B cell (primary cell): ENCODE results near the gene GJC1. TPM values are rescaled to one million over a fixed set of nuclear protein-coding genes. Genes with fewer than 3 reads are reported as not detected.

ENCODE experiments used
- ATAC-seq: fragments of 200-7000 bp; cut with Tn5 transposase; one replicate; pipeline ENCODE4 v1.10.0; 2021; ENCODE audit warnings: low read depth, mild to moderate bottlenecking, moderate number of reproducible peaks, moderate library complexity
- CTCF ChIA-PET: fragments of 350-600 bp; sonication (Branson Sonifier 250); formaldehyde crosslinking; loops from one replicate; lab custom pipeline; 2021; ENCODE audit warnings: antibody characterized with exemption, inconsistent platforms; lab: Charles Lee
- POLR2A ChIA-PET: fragments of 350-600 bp; sonication (Branson Sonifier 250); formaldehyde crosslinking; loops from one replicate; lab custom pipeline; 2021; ENCODE audit warnings: antibody characterized with exemption; lab: Charles Lee
- DNase-seq: peaks from one replicate; pipeline ENCODE4 v3.0.0; 2013
- H2AFZ ChIP-seq: 2 replicates; pipeline ENCODE4 v1.6.1; 2012; ENCODE audit warnings: mild to moderate bottlenecking, low read depth, low read length; ENCODE audit not compliant: insufficient read depth, poor library complexity, severe bottlenecking
- H3K27ac ChIP-seq, 2 donors: 1 replicate in 1 of 2; 2 replicates in 1 of 2; pipeline ENCODE4 v1.5.1; 2012 to 2013; ENCODE audit warnings: low read length in 2 of 2, mild to moderate bottlenecking in 2 of 2, moderate library complexity in 1 of 2
- H3K27me3 ChIP-seq, 4 experiments: fragments of 200-600 bp in 1 of 4; sonication (generic) in 1 of 4; replicated peaks in 1 of 4; 1 replicate in 2 of 4; 2 replicates in 2 of 4; pipeline versions ENCODE4 v1.6.1 to v1.7.0; 2013 to 2016; ENCODE audit warnings: low read length in 3 of 4, mild to moderate bottlenecking in 2 of 4, mixed read lengths in 1 of 4, moderate library complexity in 1 of 4; ENCODE audit not compliant: insufficient read depth in 4 of 4, control insufficient read depth in 3 of 4; ENCODE audit errors: control extremely low read depth in 1 of 4
- H3K36me3 ChIP-seq, 2 experiments: replicated peaks in 1 of 2; 1 replicate in 1 of 2; 2 replicates in 1 of 2; pipeline versions ENCODE4 v1.6.1 to v1.7.1; 2013; ENCODE audit warnings: low read length in 1 of 2; ENCODE audit not compliant: insufficient read depth in 2 of 2, control insufficient read depth in 1 of 2; ENCODE audit errors: control extremely low read depth in 1 of 2, extremely low read depth in 1 of 2
- H3K4me1 ChIP-seq, 2 donors: fragments of 200-600 bp in 1 of 2; sonication (generic) in 1 of 2; 1 replicate in 1 of 2; 2 replicates in 1 of 2; pipeline versions ENCODE4 v1.5.1 to v1.6.1; 2013 to 2017; ENCODE audit warnings: low read length in 2 of 2; ENCODE audit not compliant: control insufficient read depth in 2 of 2, insufficient read depth in 2 of 2
- H3K4me2 ChIP-seq: replicated peaks from 2 replicates; pipeline ENCODE3; 2012; ENCODE audit warnings: mild to moderate bottlenecking, low read depth, low read length; ENCODE audit not compliant: poor library complexity, severe bottlenecking
- H3K4me3 ChIP-seq, 5 experiments: fragments of 200-600 bp in 1 of 5; sonication (generic) in 1 of 5; 1 replicate in 3 of 5; 2 replicates in 2 of 5; pipeline versions ENCODE4 v1.5.1 to v1.7.0; 2011 to 2016; ENCODE audit warnings: low read length in 4 of 5, mild to moderate bottlenecking in 4 of 5, low read depth in 2 of 5, control low read depth in 1 of 5, moderate library complexity in 1 of 5; ENCODE audit not compliant: insufficient read depth in 1 of 5; ENCODE audit errors: control extremely low read depth in 1 of 5, extremely low read depth in 1 of 5
- H3K79me2 ChIP-seq: fragments of 200-600 bp; sonication (generic); one replicate; pipeline ENCODE4 v1.6.0; 2016; ENCODE audit warnings: low read length; ENCODE audit not compliant: control insufficient read depth, insufficient read depth
- H3K9ac ChIP-seq: fragments of 200-600 bp; sonication (generic); 2 replicates; pipeline ENCODE4 v1.6.1; 2017; ENCODE audit warnings: mild to moderate bottlenecking, low read length, moderate library complexity
- H3K9me3 ChIP-seq, 3 donors: one replicate each; pipeline versions ENCODE4 v1.6.1 to v1.7.1; 2013; ENCODE audit warnings: low read length in 2 of 3; ENCODE audit not compliant: control insufficient read depth in 2 of 3, insufficient read depth in 1 of 3; ENCODE audit errors: control extremely low read depth in 1 of 3
- H4K20me1 ChIP-seq: 2 replicates; pipeline ENCODE4 v1.6.0; 2012; ENCODE audit warnings: mild to moderate bottlenecking, low read length; ENCODE audit not compliant: insufficient read depth, control insufficient read depth, poor library complexity, severe bottlenecking
- H3K27ac Mint-ChIP-seq: one replicate; pipeline ENCODE4 v1.8.0; 2021; ENCODE audit warnings: mixed read lengths
- H3K27me3 Mint-ChIP-seq: one replicate; pipeline ENCODE4 v1.8.0; 2021; ENCODE audit warnings: mixed read lengths
- H3K4me1 Mint-ChIP-seq: one replicate; pipeline ENCODE4 v1.8.0; 2021; ENCODE audit warnings: mixed read lengths
- H3K4me3 Mint-ChIP-seq: one replicate; pipeline ENCODE4 v1.8.0; 2021; ENCODE audit warnings: mixed read lengths
- H3K9me3 Mint-ChIP-seq: one replicate; pipeline ENCODE4 v1.8.0; 2022; ENCODE audit warnings: mixed read lengths; ENCODE audit not compliant: insufficient read depth
- EZH2 ChIP-seq: IDR thresholded peaks from 2 replicates; pipeline ENCODE4 v1.6.1; 2012; ENCODE audit warnings: borderline replicate concordance, low read depth, mild to moderate bottlenecking, moderate library complexity, low read length; ENCODE audit not compliant: insufficient read depth, poor library complexity, severe bottlenecking
- WGBS: methylation state at CpG from one replicate; pipeline ENCODE4 v1.1.5; 2013; ENCODE audit warnings: missing lambda C conversion rate; ENCODE audit not compliant: insufficient coverage; 5-methylcytosine and 5-hydroxymethylcytosine counted together
- intact Hi-C: fragments of 100-400 bp; cut with micrococcal nuclease; formaldehyde crosslinking; loops from one replicate; pipeline ENCODE4 v1.10.0; 2022
- polyA plus RNA-seq: library from polyadenylated mRNA; depleted of rRNA; stranded (reverse); fragments of >200 nt; gene quantifications from 2 replicates; pipeline ENCODE4 v1.2.3, GENCODE V29; 2012
- total RNA-seq, 2 donors: library from RNA; stranded (reverse); fragments of 120-200 nt in 1 of 2; gene quantifications; 1 replicate in 1 of 2; 2 replicates in 1 of 2; pipeline versions ENCODE4 v1.2.3 to v1.2.4, GENCODE V29; 2013 to 2022
- TF ChIP-seq, protein P1 (sequence below): fragments of 200-600 bp; IDR thresholded peaks from one replicate; pipeline ENCODE4 v1.8.0; 2022; ENCODE audit warnings: antibody characterized with exemption, mild to moderate bottlenecking

The GJC1 gene
- total and polyA plus RNA-seq, 2 donors (not counting 1 experiment from before 2014, with no cell fraction given) = not detected

DNA sequence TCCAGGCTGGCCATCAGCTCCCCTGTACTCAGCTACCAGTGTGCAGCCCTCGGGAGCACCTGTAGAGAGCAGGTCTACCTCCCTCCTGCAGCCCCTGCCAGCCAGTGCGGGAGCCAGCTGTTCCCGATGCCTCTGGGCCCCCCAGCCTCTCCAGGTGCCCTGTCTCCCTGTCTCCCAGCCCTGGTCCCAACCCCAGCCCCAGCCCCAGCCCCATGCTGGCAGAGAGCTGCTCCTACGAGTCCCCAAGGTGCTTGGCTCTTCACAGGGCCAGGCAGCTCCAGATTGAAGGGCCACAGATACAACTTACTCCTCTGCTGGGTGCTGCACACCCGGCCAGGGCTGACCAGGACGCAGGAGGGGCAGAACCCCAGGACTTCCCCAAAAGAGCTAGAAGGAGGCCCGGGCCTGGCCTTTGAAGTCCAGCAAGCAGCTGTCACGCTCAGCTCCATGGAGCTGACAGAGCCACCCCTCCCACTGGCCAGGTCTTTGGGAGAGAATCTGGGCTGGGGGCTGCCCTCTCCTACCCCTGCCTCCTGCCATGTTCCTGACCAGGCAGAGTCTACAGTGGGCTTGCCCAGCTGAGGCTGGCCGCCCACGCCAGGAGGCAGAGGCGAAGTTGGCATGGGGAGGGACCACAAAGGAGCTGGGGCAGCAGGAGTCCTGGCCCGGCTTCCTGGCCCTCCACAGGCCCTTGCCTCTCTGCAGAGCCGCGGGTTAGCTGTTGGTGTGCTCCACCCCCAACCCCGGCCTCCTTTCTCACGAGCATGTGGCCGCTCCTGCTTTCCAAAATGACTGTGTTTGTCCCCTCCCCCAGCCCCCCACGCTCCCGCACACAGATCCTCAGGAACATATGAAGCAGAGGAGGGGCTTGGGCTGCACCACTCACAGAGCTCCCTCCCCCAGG is 80.8 kb downstream of the GJC1 start:
- H4K20me1 ChIP-seq = no peaks in the 10 kb centered on the region
- intact Hi-C loops = no loop called here
- Mint-ChIP-seq H3K4me1 (no peaks in the 10 kb centered on the region), H3K27ac (no peak overlapping the region), H3K4me3 (no peak overlapping the region), H3K9me3 (no peaks in the 10 kb centered on the region), H3K27me3 (peaks cover 3% of the 10 kb centered on the region)
- ATAC-seq (no peak), DNase-seq (no peak)
- POLR2A ChIA-PET = no interaction called here
- H3K27me3 ChIP-seq = no peaks in the 10 kb centered on the region
- H3K9ac ChIP-seq = no peak overlapping the region
- CTCF ChIA-PET = no interaction called here
- H3K79me2 ChIP-seq = no peaks in the 10 kb centered on the region
- 96% methylated on average over 19 of the region's 19 CpGs for WGBS
- peaks cover 0 to 9% of the 10 kb centered on the region in 2 experiments for H3K36me3 ChIP-seq
- no peaks in the 10 kb centered on the region for H3K9me3 ChIP-seq
- no peak overlapping the region for H3K27ac ChIP-seq
- no peak overlapping the region for H2AFZ ChIP-seq
- H3K4me1 ChIP-seq = no peaks in the 10 kb centered on the region
- no peak overlapping the region for H3K4me2 ChIP-seq
- TF ChIP-seq, protein P1, sequence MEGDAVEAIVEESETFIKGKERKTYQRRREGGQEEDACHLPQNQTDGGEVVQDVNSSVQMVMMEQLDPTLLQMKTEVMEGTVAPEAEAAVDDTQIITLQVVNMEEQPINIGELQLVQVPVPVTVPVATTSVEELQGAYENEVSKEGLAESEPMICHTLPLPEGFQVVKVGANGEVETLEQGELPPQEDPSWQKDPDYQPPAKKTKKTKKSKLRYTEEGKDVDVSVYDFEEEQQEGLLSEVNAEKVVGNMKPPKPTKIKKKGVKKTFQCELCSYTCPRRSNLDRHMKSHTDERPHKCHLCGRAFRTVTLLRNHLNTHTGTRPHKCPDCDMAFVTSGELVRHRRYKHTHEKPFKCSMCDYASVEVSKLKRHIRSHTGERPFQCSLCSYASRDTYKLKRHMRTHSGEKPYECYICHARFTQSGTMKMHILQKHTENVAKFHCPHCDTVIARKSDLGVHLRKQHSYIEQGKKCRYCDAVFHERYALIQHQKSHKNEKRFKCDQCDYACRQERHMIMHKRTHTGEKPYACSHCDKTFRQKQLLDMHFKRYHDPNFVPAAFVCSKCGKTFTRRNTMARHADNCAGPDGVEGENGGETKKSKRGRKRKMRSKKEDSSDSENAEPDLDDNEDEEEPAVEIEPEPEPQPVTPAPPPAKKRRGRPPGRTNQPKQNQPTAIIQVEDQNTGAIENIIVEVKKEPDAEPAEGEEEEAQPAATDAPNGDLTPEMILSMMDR = no peak
- no peak for TF ChIP-seq EZH2
- H3K4me3 ChIP-seq = no peak overlapping the region

Other genes starting within 250 kb of the GJC1 start
- gene MEIOC, start 173.8 kb downstream of the GJC1 start, total RNA-seq = 0.12 and 0.29 TPM in 2 replicates
- gene MEIOC, start 173.8 kb downstream of the GJC1 start, polyA plus RNA-seq = 0.10 TPM in 1 of 2 replicates, not detected in the other
- 21.9 and 22.7 TPM in 2 replicates for gene CCDC43, start 140.5 kb downstream of the GJC1 start, total RNA-seq
- 3.3 and 5.9 TPM in 2 replicates for gene CCDC43, start 140.5 kb downstream of the GJC1 start, polyA plus RNA-seq
- 13.8 and 15.9 TPM in 2 replicates for gene DBF4B, start 121.6 kb downstream of the GJC1 start, total RNA-seq
- gene DBF4B, start 121.6 kb downstream of the GJC1 start, polyA plus RNA-seq = 7.3 and 10.9 TPM in 2 replicates
- 0.34 and 0.39 TPM in 2 replicates for gene ADAM11, start 71.3 kb downstream of the GJC1 start, total RNA-seq
- gene ADAM11, start 71.3 kb downstream of the GJC1 start, polyA plus RNA-seq = 0.62 and 1.00 TPM in 2 replicates
- gene HIGD1B, start 17.6 kb upstream of the GJC1 start, total RNA-seq = not detected in 2 replicates
- not detected in 2 replicates for gene HIGD1B, start 17.6 kb upstream of the GJC1 start, polyA plus RNA-seq
- 133 and 137 TPM in 2 replicates for gene EFTUD2, start 69.2 kb upstream of the GJC1 start, total RNA-seq
- 43.2 and 64.4 TPM in 2 replicates for gene EFTUD2, start 69.2 kb upstream of the GJC1 start, polyA plus RNA-seq
- not detected in 2 replicates for gene GFAP, start 85.2 kb upstream of the GJC1 start, total RNA-seq
- not detected in 2 replicates for gene GFAP, start 85.2 kb upstream of the GJC1 start, polyA plus RNA-seq
- 0.44 TPM in 1 of 2 replicates, not detected in the other for gene KIF18B, start 117.5 kb upstream of the GJC1 start, total RNA-seq
- 0.36 and 0.48 TPM in 2 replicates for gene KIF18B, start 117.5 kb upstream of the GJC1 start, polyA plus RNA-seq
- gene C1QL1, start 138.0 kb upstream of the GJC1 start, total RNA-seq = not detected in 2 replicates
- gene C1QL1, start 138.0 kb upstream of the GJC1 start, polyA plus RNA-seq = not detected in 2 replicates
- gene DCAKD, start 221.3 kb upstream of the GJC1 start, total RNA-seq = 20.6 and 22.9 TPM in 2 replicates
- 18.7 and 31.5 TPM in 2 replicates for gene DCAKD, start 221.3 kb upstream of the GJC1 start, polyA plus RNA-seq
- gene NMT1, start 231.0 kb upstream of the GJC1 start, total RNA-seq = 123 and 134 TPM in 2 replicates
- 28.6 and 30.1 TPM in 2 replicates for gene NMT1, start 231.0 kb upstream of the GJC1 start, polyA plus RNA-seq